22Rv1 (cell line): ENCODE results near the gene TDRD1.

Experiments used
- CTCF ChIP-seq: fragments of 450-650 bp; IDR thresholded peaks from 2 replicates; pipeline ENCODE4 v1.5.1; 2017; ENCODE audit warnings: mild to moderate bottlenecking
- ZFX ChIP-seq: fragments of 450-650 bp; IDR thresholded peaks from 2 replicates; pipeline ENCODE4 v1.6.1; 2017; ENCODE audit warnings: antibody characterized with exemption, borderline replicate concordance

GRCh38 chr10:114271779-114272167 lies 92.6 kb downstream of the TDRD1 start:
- TF ChIP-seq CTCF = no peak
- no peak for TF ChIP-seq ZFX
